Neural progenitor cell (in vitro differentiated cells): Measurements from ENCODE around the gene MRPS10.

Experiments
- CTCF ChIP-seq: fragments of 200-600 bp; sonication (generic); IDR thresholded peaks from 2 replicates; pipeline ENCODE4 v1.5.1; 2017; ENCODE audit warnings: antibody characterized with exemption, mild to moderate bottlenecking
- EZH2 ChIP-seq: fragments of 200-600 bp; sonication (generic); IDR thresholded peaks from 2 replicates; pipeline ENCODE4 v1.6.1; 2017; ENCODE audit warnings: antibody characterized with exemption, mild to moderate bottlenecking, moderate library complexity

GRCh38 chr6:42232035-42232434, 14.4 kb upstream of the MRPS10 start:
- no peak for TF ChIP-seq CTCF
- TF ChIP-seq EZH2: no peak
